NCI-H1694 treated with DMSO at 0.1 percent for 48 hours (cell line): ENCODE results near the gene UCKL1.
"Not testable (repeated sequence)": the region's sequence is repeated elsewhere in the genome, so short reads cannot be mapped to it uniquely, and the experiment has no call there.

Experiments used
- DNase-seq: peaks from one replicate; lab custom pipeline; 2025; lab: John Stamatoyannopoulos, UW

Gene UCKL1

GRCh38 chr20:63942969-63943807, 13.0 kb downstream of the UCKL1 start:
- peak; percentile 47 for DNase-seq

GRCh38 chr20:63942250-63942951, 13.8 kb downstream of the UCKL1 start:
- DNase-seq = no peak

DNA sequence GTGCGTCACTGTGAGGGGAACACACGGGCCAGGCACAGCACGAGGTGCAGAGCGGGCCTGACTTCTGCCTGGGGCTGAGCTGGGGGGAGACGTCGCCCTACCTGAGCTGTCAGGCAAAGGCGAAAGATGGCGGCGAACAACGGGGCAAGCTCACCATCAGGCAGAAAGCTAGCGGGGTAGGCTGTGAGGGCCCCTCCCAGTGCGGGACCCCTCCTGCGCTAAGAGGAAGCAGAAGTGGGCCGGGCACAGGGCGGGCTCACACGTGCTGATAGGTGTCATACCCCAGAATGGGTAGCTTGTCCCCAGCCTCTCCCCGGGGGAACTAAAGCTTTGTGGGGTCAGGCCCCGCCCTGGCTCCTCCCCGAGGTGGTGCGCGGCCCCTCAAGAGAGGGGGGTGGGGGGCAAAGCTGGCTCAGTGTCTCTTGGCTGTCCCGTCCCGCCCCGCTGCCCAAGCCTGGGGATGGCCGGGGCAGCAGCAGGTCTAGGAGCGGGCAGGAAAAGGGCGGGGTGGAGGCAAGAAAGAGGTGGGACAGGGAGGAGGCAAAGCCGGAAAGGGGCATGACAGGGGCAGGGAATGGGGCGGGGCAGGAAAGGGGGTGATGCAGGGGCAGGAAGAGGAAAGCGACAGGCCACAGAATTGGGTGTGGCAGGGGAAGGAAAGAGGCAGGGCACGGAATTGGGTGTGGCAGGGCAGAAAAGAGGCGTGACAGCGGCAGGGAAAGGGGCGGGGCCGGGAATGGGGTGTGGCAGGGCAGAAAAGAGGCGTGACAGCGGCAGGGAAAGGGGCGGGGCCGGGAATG, 14.7 kb downstream of the UCKL1 start:
- no peak for DNase-seq

GRCh38 chr20:63940472-63941266, 15.5 kb downstream of the UCKL1 start:
- DNase-seq = no peak

DNA sequence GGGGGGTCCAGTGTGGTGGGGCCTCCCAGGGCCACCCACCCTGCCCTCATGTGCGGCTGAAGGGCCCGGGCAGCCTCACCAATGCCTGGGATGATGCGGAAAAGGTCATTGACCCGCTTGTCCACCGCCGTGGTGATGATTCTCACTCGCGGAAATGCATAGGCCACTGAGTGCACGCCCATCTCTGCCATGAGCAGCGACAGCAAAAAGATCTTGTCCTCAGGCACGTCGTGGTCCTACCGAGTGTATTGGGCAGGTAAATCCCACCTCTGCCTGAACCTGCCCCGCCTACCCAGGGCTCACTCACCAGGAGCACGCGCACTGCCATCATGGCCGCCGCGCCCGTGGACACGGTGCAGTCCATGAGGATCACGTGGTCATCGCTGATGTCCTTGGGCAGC, 16.1 kb downstream of the UCKL1 start:
- DNase-seq = no peak

DNA sequence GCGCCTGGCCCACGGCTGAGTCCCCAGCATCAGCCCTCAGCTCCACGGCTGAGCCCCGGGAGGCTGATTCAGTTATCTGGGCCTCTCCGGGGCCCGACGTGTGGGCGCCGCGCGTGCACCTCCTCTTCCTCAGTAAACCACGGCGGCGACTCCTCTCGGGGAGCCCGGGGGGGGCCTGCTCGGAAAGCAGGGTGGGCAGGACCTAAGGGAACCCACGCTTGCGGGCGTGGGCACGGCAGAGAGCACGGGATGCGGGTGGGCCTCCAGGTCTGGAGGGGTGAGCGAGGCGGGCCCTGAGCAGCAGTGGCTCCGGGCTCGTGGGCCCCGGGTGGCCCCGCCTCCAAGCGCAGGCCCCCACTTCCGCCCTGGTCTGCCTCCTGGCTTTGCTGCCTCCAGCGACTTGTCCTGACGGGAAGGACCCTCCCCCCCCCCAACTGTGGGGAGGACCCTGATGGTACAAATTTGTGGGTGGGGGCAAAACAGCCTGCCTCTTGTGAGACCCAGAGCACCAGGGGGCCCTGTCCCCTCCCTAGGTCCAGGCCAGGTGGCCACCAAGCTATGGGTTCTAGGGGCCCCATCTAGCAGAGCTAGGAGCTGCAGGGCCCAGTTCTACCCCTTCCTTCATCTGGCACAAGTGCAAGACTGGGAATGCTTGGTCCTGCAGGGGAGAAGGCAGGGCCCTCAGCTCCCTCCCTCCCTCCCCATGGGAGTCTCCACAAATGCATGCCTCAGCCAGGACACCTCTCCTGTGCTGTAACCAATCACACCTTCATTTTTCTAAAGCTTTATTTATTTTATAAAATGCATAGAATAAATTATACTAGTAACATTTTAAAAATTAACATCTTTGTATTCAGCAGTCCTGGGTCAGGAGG, 16.9 kb downstream of the UCKL1 start:
- no peak for DNase-seq

- no peak for DNase-seq
These were observed 18.6 kb downstream of the UCKL1 start for GRCh38 chr20:63937596-63937995.

- no peak for DNase-seq
These were observed 20.8 kb downstream of the UCKL1 start for GRCh38 chr20:63935447-63935846.

GRCh38 chr20:63934271-63935068, 21.7 kb downstream of the UCKL1 start:
- DNase-seq = no peak

GRCh38 chr20:63933646-63934045, 22.6 kb downstream of the UCKL1 start:
- no peak for DNase-seq

DNA sequence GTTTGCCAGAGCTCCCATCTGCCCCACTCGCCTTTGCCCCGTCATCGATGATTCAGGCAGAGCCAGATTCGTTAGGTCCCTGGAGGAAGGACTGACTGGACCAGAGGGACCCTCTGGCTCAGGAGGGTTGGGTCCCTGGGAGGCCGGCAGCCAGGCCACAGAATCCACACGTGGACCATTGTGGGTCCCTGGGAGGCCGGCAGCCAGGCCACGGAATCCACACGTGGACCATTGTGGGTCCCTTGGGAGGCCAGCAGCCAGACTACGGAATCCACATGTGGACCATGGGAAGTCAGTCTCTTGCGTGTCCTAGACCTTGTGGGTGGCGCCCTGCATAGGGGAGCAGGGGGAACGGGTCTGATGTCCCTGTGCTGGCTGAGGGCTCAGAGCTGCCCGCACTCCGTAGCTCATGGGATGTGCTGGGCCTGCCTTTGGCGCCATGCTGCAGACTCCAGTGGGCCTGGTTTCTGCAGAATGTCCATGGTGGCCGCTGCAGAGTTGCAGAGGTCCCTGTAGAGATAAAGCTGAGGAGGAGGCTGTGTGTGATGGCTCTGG, 23.5 kb downstream of the UCKL1 start:
- no peak for DNase-seq

- DNase-seq = no peak
These were observed 24.5 kb downstream of the UCKL1 start for GRCh38 chr20:63931735-63932134.

- DNase-seq = no peak
These were observed 25.2 kb downstream of the UCKL1 start for GRCh38 chr20:63930971-63931553.

DNA sequence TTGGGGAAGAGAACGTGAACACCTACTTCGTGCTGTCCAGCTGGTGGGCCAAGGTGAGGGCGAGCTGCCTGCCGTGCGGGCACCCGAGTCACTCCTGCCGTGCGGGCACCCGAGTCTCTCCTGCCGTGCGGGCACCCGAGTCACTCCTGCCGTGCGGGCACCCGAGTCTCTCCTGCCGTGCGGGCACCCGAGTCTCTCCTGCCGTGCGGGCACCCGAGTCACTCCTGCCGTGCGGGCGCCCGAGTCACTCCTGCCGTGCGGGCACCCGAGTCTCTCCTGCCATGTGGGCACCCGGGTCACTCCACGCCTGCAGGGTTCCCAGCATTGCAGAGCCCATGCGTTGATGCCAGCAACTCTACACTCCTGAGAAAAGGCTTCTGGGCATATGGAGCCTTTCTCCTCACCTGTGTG, 26.7 kb downstream of the UCKL1 start:
- DNase-seq = not testable (repeated sequence)

DNA sequence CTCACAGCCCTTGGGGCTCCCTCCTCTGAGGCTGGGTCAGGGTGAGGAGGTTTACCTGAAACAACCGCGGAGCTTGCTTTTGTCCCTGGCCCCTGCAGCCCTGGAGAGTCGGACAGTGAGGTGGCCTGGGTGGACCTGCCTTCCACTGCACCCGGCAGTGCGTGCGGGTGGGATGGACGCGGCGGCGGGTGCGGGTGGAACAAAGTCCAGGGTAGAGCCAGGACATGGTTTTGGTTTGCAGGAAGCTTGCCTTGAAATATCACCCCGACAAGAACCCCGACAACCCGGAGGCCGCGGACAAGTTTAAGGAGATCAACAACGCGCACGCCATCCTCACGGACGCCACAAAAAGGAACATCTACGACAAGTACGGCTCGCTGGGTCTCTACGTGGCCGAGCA, 27.1 kb downstream of the UCKL1 start:
- no peak for DNase-seq

DNA sequence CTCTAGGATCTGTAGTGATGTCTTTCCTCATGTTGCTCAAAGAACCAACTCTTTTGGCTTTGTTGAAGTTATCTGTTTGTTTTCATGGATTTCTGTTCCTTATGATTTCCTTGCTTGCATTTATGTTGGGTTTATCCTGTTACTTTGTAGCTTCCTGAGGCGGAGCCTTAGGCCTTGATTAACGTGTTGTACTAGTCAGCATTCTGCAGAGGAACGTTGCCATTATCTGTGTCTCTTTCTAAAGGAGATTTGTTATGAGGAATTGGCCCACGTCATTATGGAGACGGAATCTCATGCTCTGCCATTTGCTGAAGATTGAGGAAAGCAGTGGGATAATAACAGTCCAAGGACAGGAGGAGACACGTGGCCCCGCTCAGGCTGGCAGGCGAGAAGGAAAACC, 29.9 kb downstream of the UCKL1 start:
- DNase-seq = no peak

- DNase-seq = no peak
These were observed 32.0 kb downstream of the UCKL1 start for GRCh38 chr20:63924241-63924640.

DNA sequence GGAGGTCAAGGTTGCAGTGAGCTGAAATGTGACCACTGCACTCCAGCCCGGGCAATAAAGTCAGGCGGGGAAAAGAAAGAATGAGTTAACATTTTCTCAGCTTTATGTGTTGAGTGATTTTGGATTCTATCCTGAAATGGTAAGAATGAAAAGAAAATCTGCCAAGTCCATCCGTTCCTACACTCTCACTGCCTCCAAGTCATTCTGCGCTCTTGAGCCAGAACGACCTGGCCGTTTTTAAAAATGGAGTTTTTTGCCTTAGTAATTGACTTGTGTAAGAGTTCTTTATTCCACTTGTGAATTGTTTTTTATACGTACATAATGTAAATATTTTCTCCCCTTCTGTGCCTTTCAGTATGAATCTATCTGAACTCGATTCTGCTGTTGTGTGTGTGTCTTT, 32.6 kb downstream of the UCKL1 start:
- DNase-seq = no peak

DNA sequence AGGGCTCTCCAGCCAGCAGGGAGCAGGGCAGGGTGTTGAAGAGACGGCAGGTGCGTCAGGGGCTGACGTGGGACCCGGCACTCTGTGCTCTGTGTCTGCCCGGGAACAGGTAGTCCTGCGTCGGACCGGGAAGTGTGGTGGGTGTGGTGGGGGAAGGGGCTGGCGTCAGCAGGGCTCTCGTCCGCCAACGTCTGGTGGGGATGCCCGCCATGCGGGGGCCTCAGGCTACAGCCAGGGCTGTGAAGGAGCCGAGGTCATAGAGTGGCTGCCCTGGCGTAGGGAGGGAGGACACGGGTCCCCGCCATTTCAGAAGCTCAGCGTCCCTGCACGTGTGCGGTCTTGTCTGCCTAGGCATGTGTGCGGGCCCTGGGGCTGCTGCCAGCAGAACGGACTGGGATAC, 36.0 kb downstream of the UCKL1 start:
- no peak for DNase-seq
